Lung (tissue), 12 donors: Measurements from ENCODE around the gene BCL6. TPM values are rescaled to one million over a fixed set of nuclear protein-coding genes. Genes with fewer than 3 reads are reported as not detected.
A peak's percentile ranks its signal among the peaks of the same experiment; 100 is the strongest.

ENCODE experiments used
- ATAC-seq: fragments of 200-7000 bp; cut with Tn5 transposase; one replicate; pipeline ENCODE4 v1.9.1; 2020; ENCODE audit warnings: moderate number of reproducible peaks; ENCODE audit not compliant: insufficient read depth, low FRiP score
- DNase-seq, 3 donors: peaks; one replicate each; pipeline ENCODE4 v3.0.0-alpha.2; 2013 to 2017
- H3K27ac ChIP-seq, 2 donors: one replicate each; pipeline ENCODE4 v1.5.1; 2013; ENCODE audit warnings: mild to moderate bottlenecking in 2 of 2, moderate library complexity in 2 of 2, control low read depth in 1 of 2, inconsistent platforms in 1 of 2, low read depth in 1 of 2, low read length in 1 of 2
- H3K27me3 ChIP-seq, 3 donors: one replicate each; pipeline ENCODE4 v1.5.1; 2013; ENCODE audit warnings: low read length in 2 of 3; ENCODE audit not compliant: control insufficient read depth in 3 of 3, insufficient read depth in 3 of 3
- H3K36me3 ChIP-seq, 4 donors: one replicate each; pipeline ENCODE4 v1.5.1; 2013; ENCODE audit warnings: low read length in 4 of 4, mild to moderate bottlenecking in 1 of 4, moderate library complexity in 1 of 4; ENCODE audit not compliant: control insufficient read depth in 4 of 4, insufficient read depth in 4 of 4
- H3K4me1 ChIP-seq, 5 donors: one replicate each; pipeline ENCODE4 v1.5.1; 2013; ENCODE audit warnings: low read length in 5 of 5, mild to moderate bottlenecking in 2 of 5, moderate library complexity in 1 of 5; ENCODE audit not compliant: control insufficient read depth in 5 of 5, insufficient read depth in 5 of 5
- H3K4me3 ChIP-seq: one replicate; pipeline ENCODE4 v1.5.1; 2013; ENCODE audit warnings: mild to moderate bottlenecking, control low read depth, moderate library complexity
- H3K9ac ChIP-seq, 2 donors: one replicate each; pipeline ENCODE4 v1.5.1; 2013; ENCODE audit warnings: low read length in 2 of 2, control low read depth in 1 of 2; ENCODE audit not compliant: insufficient read depth in 1 of 2
- H3K9me3 ChIP-seq, 4 donors: one replicate each; pipeline ENCODE4 v1.5.1; 2013; ENCODE audit warnings: low read length in 3 of 4, mild to moderate bottlenecking in 1 of 4, moderate library complexity in 1 of 4; ENCODE audit not compliant: control insufficient read depth in 4 of 4, insufficient read depth in 3 of 4
- WGBS, 2 donors: extraction: QIAGEN DNeasy Blood & Tissue Kit; methylation state at CpG; one replicate each; pipeline ENCODE4 v1.1.7; 2013; 5-methylcytosine and 5-hydroxymethylcytosine counted together
- polyA plus RNA-seq, 2 donors: library from polyadenylated mRNA; stranded (reverse); fragments of 200-250 nt; gene quantifications; one replicate each; pipeline ENCODE4 v1.2.1, GENCODE V29; 2013
- total RNA-seq, 2 donors: library from RNA; depleted of rRNA in 1 of 2; stranded (reverse); fragments of >200 nt in 1 of 2; gene quantifications; one replicate each; pipeline ENCODE4 v1.2.1, GENCODE V29; 2014 to 2021
- TF ChIP-seq, protein P1 (sequence below): IDR thresholded peaks from 2 replicates; pipeline ENCODE4 v1.5.1; 2012; ENCODE audit warnings: mild to moderate bottlenecking; ENCODE audit errors: control extremely low read depth, extremely low read depth
- donor health status: control.
- donor health status: control.
- donor health status: Bipolar disorder and iron deficiency.
- donor health status: healthy.
- donor health status: DM: yes; HTN: yes; CAD: no.

BCL6 gene
- total and polyA plus RNA-seq, 4 donors: 29.4 to 137 (median 76.5) TPM

DNA sequence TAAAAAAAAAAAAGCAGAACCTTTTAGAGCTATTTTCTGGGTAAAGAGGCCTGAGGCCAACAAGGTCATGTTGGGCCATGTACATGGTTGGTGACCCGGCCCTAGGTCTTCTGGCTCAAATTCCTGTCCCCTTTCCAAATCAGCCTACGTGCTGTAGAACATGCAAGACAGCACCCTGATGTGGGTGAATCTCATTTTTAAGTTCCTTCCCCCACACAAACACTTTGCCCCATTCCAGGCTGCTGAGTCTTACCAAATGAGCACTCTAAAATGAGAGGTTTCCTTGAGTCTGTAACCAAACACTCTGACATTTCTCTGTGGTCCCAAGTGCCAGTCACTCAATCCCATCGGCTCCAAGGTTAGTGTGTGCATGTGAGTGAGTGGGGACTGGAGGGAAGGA, 9.4 kb downstream of the BCL6 start:
- Histone ChIP-seq H3K36me3 (peaks cover 0 to 14% (median 5%) of the 10 kb centered on the region in 4 donors), H3K27ac (peak overlapping the region; percentile 78 to 98), H3K4me1 (peaks cover 7 to 28% (median 9%) of the 10 kb centered on the region in 5 donors), H3K9me3 (no peaks in the 10 kb centered on the region), H3K27me3 (no peaks in the 10 kb centered on the region), H3K9ac (no peak overlapping the region), H3K4me3 (no peak overlapping the region)
- ATAC-seq (no peak), DNase-seq (no peak)
- 52 to 65% methylated on average over 3 of the region's 3 CpGs for WGBS, 2 donors
- TF ChIP-seq, protein P1, sequence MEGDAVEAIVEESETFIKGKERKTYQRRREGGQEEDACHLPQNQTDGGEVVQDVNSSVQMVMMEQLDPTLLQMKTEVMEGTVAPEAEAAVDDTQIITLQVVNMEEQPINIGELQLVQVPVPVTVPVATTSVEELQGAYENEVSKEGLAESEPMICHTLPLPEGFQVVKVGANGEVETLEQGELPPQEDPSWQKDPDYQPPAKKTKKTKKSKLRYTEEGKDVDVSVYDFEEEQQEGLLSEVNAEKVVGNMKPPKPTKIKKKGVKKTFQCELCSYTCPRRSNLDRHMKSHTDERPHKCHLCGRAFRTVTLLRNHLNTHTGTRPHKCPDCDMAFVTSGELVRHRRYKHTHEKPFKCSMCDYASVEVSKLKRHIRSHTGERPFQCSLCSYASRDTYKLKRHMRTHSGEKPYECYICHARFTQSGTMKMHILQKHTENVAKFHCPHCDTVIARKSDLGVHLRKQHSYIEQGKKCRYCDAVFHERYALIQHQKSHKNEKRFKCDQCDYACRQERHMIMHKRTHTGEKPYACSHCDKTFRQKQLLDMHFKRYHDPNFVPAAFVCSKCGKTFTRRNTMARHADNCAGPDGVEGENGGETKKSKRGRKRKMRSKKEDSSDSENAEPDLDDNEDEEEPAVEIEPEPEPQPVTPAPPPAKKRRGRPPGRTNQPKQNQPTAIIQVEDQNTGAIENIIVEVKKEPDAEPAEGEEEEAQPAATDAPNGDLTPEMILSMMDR: no peak

DNA sequence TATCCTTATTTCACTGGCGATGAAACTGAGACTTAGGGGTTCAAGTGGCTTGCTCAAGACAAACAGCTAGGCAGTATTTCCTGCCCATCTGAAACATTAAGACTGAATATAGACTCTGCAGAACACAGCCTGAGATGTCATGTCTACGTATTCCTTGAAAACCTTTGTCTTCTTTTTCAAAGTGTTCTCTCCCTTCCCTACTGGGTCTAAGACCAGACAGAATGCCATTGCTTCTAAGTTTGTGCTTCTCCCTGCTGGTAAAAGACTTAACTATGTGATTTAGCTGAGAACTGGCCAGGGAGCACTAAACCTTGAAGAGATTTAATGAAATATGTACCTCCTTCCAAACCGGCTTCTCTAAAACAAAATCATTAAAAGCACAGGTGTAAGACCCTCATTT, 9.9 kb downstream of the BCL6 start:
- H3K4me1 ChIP-seq: peaks cover 3 to 24% (median 9%) of the 10 kb centered on the region in 5 donors
- peak overlapping the region in 1 of 2 donors; percentile 98 for H3K27ac ChIP-seq
- ATAC-seq (no peak), DNase-seq (no peak)
- H3K27me3 ChIP-seq: no peaks in the 10 kb centered on the region
- H3K36me3 ChIP-seq: peaks cover 0 to 18% (median 7%) of the 10 kb centered on the region in 4 donors
- no peak overlapping the region for H3K9ac ChIP-seq
- TF ChIP-seq, protein P1: no peak
- WGBS, 2 donors: 88 to 91% methylated on average over 3 of the region's 3 CpGs
- no peak overlapping the region for H3K4me3 ChIP-seq
- no peaks in the 10 kb centered on the region for H3K9me3 ChIP-seq

DNA sequence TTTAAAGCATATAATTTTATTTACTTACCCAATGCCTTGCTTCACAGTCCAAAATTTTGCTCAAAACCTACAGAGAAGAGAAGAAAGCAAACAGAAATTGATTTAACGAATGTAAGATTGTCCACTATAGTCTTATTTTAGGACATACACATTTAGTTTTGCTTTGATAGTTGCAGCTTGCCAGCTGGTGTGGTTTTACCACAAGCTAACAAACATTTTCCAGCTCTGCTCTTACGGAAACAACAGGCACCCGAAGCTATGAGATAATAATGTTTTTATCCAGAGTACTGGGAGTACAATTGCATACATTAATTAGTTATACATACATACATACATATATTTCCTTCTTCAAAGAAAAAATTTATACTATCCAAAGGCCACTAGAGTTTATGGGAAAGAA, 10.4 kb downstream of the BCL6 start:
- H3K27ac ChIP-seq: no peak overlapping the region

More for the DNA sequence above, 10.4 kb downstream of the BCL6 start:
- ATAC-seq: no peak
- TF ChIP-seq, protein P1: no peak
- Histone ChIP-seq H3K36me3 (peaks cover 0 to 22% (median 9%) of the 10 kb centered on the region in 4 donors), H3K9ac (no peak overlapping the region), H3K4me1 (peaks cover 0 to 19% (median 9%) of the 10 kb centered on the region in 5 donors), H3K9me3 (no peaks in the 10 kb centered on the region), H3K27me3 (no peaks in the 10 kb centered on the region), H3K4me3 (no peak overlapping the region)
- DNase-seq: no peak
- 89% methylated on average over 3 of the region's 3 CpGs for WGBS, 2 donors
